ENCODE measurements around the gene CASK.
"Not testable (repeated sequence)": the region's sequence is repeated elsewhere in the genome, so short reads cannot be mapped to it uniquely, and the experiment has no call there.

Gene CASK

DNA sequence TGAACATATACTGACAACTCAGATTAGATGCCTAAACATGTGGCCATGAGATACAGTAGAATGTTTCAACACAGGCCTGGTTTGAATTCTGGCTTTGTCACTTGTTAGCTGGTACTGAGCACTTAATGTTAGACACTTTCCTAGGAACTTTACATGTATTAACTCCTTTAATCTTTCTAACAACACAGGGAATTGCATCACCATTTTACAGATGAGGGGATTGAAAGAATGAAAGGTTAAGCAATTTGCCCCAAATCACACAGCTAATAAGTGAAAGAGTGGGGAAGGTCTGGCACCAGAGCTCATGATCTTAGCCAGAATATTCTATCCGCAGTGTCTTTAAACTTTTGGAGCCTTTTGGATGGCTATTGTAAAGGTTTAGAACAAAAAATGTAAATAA lies 380.3 kb downstream of the CASK start:
- DNase-seq: no peak

- DNase-seq: no peak
Observed at GRCh38 chrX:41542536-41542935, 380.8 kb downstream of the CASK start.

DNA sequence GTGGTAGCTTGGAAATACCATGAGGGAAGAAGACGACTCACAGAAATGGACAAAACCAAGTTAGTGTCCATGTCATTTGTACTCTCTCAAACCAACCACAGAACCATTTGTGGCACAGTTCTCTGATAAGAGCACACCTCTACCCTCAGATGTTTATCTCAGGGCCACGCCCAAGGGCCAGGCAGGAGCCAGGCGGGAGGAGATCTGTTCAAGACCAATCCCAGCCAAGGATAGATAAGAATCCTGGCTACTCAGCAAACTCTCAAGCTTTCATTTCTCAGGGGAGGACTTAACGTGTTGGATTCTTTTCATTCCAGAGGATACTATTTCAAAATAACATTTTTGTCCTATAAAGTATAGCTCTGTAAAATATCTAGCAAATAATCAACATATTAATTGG lies 381.2 kb downstream of the CASK start:
- DNase-seq: no peak

DNA sequence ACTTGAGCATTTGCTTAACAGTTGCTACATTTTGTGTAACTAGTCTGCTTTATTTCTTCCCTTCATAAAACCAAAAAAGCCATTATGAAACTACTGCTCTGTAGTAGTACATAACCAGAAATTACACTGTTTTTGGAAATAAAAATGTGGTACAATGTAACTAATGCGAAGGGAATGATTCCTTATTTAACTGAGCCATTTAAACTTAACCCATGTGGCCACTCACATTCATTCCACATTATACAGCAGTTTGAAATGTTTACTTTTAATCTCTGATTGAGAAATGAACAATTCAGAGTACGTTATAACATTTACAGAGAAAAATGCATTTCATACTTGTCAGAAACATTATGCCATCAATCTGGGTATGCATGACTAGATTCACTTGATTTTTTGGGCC lies 382.0 kb downstream of the CASK start:
- no peak for DNase-seq

DNA sequence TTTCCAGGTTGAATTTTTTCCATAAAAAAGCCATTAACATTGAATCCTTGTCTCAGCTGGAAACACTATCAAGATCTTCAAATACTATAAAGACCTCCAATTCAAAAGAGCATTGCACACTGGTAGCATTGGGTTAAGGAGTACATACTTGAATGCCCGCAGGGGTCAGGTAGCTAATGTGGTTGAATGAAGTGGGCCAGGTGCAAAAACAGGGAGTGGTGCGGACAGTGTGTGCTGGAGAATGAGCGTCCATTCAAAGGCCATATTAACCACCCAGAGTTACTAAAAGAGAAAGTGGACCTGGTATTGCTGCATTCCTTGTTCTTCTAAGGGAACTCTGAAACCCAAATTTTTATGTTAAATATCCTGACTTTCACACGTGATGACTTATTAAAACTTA lies 384.6 kb downstream of the CASK start:
- DNase-seq: no peak

DNA sequence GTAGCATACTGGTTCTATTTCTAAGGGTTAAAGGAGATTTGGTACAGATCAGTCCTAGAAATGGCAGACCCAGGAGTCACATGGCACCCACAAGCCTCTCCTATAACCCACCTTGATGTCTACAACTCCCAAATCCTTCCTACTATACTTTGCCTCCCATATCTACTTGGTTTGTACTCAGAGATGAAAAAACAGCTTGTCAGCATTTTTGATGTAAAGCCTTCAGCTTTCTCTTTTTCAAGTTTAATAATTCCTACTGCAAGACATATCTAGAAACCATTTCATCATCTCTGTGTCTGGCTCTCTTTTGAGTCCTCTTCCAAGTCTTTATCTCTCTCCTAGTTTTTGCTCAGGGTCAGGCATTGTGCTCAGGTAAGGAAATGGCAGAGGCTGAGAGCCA lies 393.3 kb downstream of the CASK start:
- no peak for DNase-seq

DNA sequence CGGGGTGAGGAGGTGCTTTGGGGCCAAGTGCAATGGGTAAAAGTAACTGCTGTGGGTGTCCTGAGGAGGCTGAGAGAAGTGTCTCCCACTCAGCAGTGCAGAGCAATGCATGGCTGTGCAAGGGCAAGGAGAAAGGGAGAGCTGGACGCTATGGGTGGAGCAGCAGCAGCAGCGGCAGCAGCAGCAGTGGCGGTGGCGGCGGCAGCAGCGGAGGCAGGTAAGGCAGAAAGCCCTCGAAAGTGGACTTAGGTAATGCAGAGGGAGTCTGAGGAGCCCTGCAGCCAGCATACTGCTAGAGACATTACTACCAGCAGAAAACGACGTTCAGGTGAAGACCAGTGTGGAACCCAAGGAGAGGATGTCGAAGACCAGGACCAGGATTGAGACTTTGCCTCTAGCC lies 394.1 kb downstream of the CASK start:
- DNase-seq: no peak

GRCh38 chrX:41528784-41529183 lies 394.6 kb downstream of the CASK start:
- no peak for DNase-seq

DNA sequence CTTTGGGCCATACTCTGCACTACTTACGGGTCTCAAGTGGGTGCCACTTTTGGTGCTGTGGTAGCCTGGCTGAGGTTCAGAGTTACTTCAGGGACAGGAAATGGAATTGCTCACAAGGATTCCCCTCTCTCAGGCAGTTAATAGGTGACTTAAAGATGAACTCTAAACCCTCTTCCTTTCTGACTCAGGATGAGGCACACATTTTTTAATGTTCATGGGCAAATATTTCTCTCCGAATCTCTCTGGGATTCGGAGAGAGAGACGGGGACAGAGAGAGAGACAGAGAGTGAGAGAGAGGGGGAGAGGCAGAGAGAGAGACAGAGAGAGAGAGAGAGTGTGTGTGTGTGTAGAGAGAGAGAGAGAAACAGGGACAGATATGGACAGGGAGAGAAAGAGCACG lies 396.4 kb downstream of the CASK start:
- no peak for DNase-seq

GRCh38 chrX:41526271-41526670 lies 397.1 kb downstream of the CASK start:
- no peak for DNase-seq

DNA sequence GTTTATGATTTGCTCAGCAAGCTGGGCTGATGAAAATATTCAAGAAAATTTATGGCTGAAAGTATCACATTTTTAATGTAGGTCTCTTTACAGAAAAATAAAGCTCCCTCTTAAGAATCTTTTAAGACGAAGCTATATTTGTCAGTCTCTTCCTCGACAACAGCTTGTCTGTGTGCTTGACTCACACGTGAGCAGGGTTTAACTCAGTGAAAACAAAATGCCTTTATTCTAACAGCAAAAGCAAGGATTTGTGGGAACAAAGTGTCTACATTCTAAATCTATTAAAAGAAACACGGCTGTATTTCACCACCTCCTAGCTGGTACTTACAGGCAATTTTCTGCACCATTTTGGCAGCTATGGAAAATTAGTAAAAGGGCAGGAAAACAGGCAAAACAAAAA lies 400.7 kb downstream of the CASK start:
- DNase-seq: no peak

GRCh38 chrX:41522081-41522480 lies 401.3 kb downstream of the CASK start:
- no peak for DNase-seq

DNA sequence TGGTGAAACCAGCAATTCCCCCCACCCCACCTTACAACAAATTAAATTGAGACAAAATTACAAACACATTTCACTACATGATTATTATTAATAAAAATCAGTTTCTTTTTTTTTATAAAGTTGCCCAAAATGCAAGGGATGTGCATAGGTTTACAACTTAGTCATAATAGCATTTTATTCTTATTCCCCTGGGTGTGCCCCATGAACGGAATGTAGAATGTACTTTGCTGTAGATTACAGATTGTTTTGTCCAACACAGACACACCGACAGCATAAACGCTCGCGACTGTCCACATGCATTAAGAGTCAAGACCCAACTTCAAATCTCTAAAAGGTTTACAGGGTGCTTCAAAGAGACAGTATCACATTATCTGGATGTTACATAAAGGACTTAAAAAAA lies 403.9 kb downstream of the CASK start:
- DNase-seq: no peak

DNA sequence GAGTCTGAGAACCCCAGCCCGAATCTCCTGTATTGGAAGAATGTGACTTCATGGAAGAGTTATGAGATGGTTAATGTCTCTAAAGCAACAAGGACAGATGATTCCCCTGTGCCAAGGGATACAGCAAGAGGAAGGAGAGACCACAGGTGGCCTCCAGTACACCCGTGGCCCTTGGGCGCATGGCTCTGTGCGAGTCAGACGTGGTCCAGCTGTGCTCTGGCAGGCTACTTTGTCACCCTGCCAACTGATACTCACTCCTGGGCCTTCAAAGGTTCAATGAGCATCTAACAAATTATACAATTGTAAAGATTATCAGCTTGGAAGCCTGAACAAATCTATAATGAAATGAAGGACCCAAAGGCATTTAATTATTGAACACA lies 404.5 kb downstream of the CASK start:
- peak; percentile 44 for DNase-seq

- DNase-seq: no peak
Observed at GRCh38 chrX:41518127-41518840, 405.1 kb downstream of the CASK start.

- DNase-seq: no peak
Observed at GRCh38 chrX:41516999-41517765, 406.2 kb downstream of the CASK start.

GRCh38 chrX:41516456-41516855 lies 406.9 kb downstream of the CASK start:
- DNase-seq: no peak

DNA sequence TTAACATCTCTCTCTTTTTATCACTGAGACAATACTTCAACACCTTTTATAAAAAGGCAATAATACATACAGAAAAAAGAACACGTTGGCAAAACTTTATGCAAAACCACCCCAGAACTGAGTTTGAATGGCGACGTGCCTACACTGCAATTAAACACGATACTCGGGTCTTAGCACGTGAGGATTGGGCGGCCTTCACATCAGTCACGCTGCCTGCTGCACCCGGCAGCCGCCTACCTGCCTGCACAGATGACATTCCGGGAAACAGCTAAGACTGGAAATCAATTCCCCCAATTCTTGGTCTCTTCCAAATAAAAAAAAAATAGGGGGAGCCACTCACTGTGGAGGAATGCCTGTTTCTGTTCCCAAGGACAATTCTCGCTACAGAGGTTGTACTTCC lies 408.0 kb downstream of the CASK start:
- DNase-seq: no peak

DNA sequence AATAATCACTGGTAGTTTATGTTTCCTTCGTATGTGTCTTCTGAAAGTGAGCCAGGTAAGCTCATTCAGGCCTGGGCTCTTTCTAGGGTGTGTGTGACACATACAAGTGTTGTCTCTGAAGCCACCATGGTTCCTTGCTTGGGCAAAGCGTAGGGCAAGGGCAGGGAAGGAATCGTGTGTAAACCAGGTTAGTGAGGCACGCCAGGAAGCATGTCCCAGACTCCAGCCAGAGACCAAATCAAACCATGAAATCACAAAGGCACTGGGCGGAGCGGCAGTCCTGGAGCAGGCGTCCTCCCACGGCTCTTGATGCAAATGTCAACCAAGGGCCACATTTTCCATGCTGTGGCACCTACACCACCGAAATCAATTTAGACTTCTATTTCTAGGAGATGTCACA lies 409.2 kb downstream of the CASK start:
- DNase-seq: no peak

- DNase-seq: not testable (repeated sequence)
Observed at GRCh38 chrX:41512853-41513252, 410.5 kb downstream of the CASK start.

- DNase-seq: no peak
Observed at GRCh38 chrX:41512394-41512793, 411.0 kb downstream of the CASK start.

DNA sequence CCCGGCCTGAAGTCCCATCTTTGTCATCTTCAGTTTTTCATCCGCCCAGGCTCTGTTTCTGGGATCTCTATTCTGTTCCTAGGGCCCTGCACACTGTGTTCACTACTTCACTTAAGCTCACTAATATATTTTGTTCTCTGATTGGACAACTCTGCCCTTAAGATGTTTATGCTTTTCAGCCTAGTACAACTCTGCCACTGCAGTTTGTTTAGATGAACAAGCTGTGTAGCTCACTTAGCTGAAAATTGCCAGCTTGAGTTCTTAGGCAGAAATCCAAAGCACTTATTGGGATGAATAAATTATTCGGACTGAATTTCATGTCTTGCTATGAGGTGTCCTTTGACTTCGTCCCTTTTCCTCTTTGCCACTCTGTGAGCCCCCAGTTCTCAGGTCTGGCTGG lies 415.4 kb downstream of the CASK start:
- no peak for DNase-seq

- DNase-seq: no peak
Observed at GRCh38 chrX:41502004-41502403, 421.4 kb downstream of the CASK start.

DNA sequence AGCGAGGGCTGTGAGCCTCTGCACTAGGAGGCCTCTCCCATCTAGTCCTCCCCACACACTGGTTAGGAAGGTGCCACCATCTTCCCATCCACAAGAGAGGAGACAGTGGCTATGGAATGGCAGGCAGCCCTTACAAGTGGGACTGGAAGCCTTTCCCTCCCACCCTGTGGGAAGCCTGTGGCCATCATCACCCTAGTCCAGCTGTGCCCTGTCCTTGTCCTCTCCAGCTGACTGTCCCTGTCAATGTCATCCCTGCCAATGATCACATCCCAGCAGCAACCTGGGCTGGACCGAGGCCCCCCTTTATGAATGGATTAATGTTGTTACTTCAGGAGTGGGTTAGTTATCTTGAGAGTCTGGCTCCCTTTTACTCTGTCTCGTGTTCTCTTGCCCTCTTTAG lies 423.4 kb downstream of the CASK start:
- DNase-seq: no peak

DNA sequence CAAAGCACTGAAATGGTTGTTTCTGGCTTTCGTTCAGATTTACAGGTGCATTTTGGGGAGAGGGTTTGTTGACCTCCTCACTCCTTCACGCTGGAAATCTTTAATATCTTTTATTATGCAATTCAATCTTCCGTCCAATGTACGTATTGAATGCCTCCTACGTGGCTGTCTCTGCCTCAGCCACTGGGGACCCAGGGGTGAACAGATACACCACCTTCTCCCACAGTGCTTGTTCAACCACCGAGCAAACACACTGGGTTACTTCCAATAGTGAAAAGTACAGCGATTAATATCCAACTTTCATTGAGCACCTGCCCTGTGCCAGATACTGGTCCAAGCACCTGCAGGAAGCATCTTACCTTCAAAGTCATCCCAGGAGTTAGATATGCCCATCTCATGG lies 424.2 kb downstream of the CASK start:
- DNase-seq: no peak
